HG03280 (cell line): Measurements from ENCODE around the gene RANBP1.

Experiments
- ATAC-seq: cut with Tn5 transposase; IDR thresholded peaks from one replicate; pipeline ENCODE4 v1.9.1; 2021; ENCODE audit warnings: mild to moderate bottlenecking, moderate library complexity; ENCODE audit not compliant: unreplicated experiment

RANBP1 gene

DNA sequence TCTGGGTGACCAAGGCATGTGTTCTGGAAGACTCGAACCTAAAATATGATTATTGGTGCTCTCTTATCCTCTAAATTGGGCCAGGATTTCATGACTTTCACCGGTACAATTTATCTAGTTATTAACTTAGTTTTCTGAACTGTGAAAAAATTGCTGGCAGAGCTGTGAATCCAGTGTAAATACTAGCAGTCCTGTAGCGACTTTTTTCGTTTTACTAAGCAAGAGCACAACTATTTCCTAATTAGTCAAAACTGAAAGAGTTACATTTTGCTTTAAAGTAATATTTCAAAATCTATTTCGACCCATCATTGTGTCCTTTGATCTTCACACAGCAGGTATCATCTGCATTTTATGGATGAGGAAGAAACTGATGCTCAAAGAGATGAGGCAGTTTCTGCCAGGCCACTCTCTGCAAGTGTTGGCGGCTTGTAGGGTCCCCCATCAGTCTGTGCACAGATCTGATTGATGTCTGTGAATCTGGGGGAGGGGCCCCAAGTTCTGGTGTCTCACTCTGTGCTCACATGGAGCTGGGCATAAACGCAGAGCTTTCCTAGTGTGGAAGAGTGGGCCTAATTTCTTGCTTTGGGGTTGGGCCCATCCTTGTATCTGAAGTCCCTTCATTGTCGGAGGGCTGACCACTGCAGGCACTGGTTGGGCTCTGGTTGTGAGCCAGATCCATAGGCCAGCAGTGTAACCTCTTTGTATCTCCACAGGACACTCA is 2.6 kb downstream of the RANBP1 start:
- no peak for ATAC-seq

DNA sequence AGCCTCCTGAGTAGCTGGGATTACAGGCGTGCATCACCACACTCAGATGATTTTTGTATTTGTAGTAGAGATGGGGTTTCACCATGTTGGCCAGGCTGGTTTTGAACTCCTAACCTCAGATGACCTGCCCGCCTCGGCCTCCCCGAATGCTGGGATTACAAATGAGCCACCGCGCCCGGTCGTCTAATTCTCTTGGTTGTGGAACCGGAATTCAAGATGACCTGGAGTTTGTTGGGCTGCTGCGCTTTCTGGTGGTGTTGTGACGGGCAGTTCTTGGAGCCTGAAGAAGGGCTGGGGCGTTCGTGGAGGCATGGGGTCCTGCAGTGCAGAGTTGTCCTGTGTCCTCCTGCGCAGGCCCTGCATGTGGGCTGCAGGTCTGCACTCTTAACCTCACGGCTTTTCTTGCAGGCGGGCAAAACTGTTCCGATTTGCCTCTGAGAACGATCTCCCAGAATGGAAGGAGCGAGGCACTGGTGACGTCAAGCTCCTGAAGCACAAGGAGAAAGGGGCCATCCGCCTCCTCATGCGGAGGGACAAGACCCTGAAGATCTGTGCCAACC is 6.0 kb downstream of the RANBP1 start:
- no peak for ATAC-seq

DNA sequence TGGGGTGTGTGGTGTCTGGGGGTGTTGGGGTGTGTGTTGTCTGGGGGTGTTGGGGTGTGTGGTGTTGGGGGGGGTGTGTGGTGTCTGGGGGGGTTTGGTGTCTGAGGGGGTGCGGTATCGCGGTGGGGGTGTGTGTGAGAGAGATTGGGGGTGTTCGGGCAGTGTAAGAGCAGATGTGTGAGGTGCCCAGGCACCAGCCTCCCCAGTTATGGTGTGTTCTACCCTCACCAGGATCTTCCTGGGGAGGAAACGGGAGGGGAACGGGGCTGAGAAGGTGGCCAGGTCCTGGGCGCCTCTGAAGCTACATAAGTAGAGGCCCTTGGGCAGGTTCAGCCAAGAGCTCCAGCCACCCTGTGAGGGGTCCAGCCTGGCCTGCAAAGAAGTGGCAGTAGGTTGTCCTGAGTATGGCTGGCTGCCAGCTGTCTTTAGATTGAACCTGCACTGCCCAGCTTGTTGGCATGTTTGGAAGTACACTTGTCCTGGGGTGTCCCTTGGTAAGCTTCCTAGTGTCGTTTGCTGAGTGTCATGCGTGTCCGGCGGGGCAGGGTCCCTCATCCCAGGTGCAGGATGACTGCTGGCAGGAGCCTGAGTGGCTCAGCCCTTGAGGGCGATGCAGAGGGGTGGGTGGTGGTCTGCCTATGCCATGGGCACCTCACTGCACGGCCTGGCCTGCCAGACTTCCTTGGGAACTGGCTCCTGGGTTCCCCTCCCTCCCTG is 7.6 kb downstream of the RANBP1 start:
- no peak for ATAC-seq

DNA sequence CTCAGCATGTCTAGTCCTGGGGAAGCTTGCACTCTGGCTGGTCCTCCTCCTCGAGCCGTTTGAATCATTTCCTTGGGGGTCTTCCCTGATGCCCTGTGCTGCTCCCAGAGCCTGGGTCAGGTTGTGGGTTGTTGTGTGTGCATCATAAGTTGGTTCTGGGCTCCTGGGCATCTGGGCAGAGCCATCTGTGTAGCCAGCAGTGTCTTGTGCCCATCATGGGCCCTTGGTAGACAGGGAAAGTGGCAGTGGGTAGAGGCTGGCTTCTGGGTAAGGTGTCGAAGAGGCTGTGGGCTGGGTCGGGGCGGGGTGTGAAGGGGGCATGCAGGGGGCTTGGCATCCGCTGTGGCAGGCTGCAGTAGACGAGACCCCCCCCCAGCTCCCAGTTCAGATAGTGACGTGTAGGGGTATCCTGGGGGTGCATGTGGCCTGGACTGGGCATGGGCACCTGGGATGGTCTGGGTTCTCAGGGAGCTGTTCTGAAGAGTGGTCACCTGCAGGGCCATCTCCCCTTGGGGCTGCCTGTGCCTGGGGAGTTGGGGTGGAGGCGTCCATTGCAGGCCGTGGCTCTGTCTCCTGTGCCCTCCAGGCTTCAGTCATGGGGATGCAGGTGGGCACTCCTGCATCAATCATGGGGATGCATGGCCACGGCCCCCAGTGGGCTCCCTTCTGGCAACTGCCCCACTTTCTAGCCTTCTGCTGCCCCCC is 8.3 kb downstream of the RANBP1 start:
- ATAC-seq = no peak

DNA sequence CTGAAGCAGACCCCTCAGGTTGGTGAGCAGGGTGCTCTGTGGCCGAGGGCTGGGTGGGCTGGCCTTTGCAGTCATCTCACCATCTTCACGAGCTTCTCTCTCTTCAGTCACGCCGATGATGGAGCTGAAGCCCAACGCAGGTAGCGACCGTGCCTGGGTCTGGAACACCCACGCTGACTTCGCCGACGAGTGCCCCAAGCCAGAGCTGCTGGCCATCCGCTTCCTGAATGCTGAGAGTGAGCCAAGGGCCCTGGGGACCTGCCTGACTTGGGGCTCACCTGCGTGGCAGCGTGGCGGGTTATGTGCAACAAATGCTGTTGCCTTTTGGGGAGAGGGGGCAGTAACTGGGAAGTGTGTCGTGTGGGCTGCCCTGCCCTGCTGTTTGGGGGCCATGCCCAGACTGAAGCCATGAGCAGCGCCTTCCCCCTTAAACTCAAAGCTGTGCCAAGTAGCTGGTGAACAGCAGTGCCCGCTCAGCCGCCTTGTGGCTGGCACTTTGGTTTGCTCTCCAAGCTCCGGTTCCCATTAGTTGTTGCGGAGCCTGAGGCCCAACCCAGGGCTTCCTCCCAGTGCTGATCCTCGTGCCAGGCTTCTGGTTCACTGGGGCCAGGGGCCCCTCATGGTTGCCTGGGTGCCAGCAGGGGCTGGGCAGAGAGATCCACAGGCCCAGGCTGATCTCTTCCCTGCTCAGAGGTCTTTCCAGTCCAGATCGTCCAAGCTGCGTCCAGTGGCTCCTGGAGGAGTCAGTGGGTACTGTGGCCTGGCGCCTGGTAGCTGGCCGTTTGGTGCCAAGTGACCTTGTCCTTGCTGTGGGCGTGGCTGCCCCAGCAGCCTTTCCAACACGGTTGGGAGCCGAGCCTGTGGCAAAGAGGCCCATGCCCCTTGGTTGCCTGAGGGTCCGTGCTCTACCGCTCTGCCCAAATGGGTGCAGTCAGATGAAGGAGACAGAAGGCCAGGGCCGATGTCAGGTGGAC is 9.6 kb downstream of the RANBP1 start:
- ATAC-seq = no peak

DNA sequence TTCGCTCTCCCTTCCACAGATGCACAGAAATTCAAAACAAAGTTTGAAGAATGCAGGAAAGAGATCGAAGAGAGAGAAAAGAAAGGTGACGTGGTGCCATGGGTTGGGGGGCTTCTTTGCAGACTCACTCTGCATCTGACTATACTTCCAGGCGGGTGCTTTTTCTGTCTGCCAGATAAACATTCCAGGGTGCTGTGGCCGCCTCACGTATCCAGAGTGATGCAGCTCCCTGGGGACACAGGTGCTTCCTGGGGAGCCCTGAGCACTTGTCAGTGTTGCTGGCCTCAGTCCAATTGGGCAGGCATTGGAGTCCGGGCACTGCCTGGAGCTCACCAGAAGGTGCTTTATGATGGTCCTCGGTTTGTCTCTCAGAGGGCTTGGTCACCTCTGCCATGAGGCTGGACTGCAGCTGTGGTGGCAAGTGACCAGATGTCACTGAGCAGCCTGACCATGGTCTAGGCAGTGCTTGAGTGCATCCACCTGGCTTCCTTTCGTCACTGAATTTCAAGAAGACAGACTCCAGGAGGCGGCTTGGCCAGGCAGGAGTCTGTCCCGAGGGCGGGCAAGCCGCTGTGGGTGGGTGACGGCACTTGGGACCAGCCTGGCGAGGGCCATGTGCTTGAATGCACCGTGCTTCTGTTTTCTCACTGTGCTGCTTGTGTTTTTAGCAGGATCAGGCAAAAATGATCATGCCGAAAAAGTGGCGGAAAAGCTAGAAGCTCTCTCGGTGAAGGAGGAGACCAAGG is 10.6 kb downstream of the RANBP1 start:
- ATAC-seq = no peak

DNA sequence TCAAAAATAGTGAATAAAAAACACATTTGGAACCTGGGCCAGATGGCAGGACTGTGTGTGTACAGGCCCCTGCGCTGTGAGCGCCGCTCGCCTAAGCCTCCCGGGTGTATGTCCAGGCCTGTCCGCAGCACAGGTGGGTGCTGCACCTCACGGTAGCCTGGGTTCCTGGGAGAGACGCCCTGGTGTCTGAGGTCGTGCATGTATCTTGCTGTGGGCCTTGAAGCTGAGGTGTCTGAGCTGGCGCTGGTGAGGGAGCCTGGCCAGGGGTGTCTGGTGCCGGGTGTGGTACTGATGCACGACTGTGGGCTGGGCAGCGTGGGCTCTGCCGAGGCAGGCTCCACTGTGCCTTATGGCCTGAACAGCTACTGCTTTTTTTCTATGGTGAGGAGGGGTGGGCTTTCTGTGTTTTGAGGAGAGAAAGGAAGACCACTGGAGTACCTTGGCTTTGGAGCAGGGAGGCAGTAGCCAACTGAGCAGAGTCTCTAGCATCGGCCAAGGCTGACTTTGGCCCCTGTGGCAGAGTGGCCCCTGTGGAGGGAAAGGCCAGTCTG is 11.5 kb downstream of the RANBP1 start:
- no peak for ATAC-seq

DNA sequence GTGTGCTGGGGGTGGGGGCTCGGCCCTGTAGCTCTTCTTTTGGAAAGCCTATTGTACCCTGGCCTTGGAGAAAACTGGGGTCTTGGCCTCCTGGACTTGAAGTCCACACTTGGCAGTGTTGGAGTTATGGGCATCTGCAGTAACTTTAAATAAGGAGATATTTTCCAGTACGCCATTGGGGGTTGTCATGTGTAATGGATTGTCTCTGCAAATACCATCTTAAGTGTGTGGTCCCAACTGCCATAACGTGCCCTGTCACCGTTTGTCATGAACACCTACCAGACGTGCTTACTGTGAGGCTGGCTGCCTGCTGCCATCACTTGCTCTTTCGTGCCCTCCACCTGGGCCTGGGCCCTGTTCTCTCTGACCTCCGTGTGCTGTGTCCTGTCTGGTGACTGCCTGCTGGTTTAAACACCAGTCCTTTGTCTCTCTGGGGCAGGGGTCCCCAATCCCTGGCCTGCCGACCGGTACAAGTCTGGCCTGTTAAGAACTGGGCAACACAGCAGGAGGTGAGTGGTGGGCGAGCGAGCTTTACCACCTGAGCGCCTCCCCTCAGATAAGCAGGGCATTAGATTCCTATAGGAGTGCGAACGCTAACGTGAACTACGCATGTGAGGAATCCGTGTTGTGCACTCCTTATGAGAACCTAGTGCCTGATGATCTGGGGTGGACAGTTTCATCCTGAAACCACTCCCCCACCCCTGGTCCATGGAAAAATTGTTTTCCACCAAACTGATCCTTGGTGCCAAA is 12.1 kb downstream of the RANBP1 start:
- ATAC-seq = no peak

DNA sequence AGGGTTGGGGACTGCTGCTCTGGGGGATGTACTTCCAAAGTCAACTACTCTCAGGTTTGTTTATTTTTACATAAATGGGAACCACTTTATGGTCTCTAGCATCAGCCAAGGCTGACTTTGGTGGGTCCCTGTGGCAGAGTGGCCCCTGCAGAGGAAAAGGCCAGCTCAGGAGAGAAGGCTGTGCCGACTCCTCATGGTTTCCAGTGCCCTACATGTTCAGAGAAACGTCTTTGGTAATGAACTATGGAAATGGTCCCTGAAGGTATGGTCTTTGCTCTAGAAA is 12.7 kb downstream of the RANBP1 start:
- ATAC-seq = no peak

DNA sequence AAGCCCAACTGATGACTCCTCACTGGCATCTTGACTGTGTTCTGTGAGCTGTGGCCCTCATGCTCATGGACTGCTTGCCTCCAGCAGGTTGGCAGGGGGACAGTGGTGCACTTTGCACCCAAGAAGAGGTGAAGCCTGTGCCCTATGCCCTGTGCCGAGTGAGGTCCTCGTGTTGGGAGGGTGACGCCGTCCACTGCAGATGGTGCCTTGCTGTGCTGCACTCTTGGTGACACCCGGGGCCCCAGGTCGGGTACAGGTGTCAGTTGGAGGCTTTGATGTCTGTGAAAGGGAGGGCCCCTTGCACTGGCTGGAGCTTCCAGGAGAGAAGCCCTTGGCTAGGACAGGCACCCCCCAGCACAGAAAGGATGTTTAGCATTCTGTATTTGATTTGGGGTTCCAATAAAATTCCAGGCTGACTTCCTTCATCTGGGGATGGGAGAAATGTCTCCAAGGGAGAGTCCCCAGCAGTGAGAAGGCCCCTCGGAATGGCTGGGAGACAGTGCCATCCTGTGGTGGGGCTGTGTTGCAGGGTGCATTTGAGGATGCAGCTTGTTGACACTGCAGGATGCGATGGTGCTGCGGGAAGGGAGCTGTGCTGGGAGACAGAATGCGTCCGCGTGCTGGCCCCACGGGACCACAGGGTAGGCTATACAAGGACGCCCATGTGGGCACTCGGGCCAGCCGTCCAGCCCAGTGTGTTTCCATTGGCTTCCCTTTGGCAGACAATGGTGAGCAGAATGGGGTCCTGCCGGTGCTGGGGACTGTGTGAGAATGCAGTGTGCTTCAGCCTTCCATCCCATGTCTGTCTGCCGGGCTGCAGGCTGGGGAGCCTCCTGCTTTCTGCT is 13.2 kb downstream of the RANBP1 start:
- ATAC-seq = no peak

DNA sequence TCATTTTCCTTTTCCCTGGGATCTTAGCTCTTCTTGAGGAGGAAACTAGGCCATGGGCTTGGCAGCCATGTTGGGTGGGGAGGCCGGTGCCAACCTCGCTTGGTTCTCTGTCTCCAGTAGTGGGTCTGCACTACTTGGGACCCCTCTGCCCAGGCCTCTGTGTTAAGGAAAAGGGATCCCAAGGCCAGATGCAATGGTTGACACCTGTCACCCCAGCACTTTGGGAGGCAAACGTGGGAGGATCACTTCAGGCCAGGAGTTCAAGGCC is 13.8 kb downstream of the RANBP1 start:
- ATAC-seq = no peak

DNA sequence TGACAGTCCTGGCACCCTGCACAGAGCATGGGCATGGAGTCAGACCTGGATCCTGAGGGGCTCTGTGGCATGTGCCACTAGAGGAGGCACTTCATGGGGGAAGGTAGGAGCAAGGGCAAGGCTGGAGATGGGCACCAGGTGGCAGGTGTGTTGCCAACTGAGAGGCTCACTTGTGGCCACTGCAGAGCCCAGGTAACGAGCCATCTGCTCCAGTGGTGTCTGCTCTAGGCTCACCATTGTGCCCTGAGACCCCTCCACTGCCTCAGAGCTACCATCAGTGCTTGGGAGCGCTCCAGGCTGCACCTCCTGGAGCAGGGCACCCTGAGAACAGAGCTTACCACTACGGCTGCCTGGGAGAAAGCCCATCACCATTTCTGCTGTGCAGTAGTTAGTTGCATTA is 14.4 kb downstream of the RANBP1 start:
- ATAC-seq = no peak

DNA sequence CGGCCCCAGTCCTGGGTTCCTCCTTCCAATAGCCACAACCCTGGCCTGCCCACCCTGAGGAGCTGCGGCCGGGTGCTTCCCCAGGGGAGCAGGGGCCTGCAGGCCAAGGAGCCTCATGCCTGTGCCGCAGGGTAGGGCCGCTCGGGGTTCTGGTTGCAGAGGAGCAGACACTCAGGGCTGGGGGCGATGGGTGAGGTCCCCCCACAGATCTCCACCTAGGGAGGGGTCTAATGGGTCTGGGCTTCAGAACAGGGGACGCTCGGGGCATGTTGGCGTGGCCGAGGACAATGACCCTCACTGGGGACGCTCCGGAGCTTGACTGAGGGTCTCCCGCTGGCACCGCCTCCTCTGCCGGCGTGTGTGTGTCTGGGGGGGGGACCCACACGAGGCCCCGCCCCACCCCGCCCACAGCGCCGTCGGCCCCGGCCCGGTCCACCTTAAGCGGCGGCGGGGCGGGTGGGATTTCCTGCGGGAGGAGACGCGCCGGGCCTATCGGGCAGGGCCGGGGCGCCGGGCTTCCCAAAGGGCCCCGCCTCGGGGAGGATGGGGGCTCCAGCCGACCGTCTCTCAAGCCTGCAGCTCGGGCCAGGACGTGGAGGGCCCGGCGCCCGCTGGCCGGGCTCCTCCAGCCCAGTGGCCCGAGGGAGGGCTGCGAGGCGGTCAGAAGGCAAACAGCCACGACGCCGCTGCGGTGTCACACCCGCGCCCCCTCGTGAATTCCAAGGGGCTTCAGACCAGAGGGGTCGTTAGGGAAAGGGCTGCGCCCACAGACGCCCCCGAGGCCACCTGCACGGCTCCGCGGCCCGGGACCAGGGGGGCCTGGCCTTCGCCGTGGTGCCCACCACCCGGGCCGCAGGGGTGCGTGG is 15.1 kb downstream of the RANBP1 start:
- peak; percentile 47 for ATAC-seq

DNA sequence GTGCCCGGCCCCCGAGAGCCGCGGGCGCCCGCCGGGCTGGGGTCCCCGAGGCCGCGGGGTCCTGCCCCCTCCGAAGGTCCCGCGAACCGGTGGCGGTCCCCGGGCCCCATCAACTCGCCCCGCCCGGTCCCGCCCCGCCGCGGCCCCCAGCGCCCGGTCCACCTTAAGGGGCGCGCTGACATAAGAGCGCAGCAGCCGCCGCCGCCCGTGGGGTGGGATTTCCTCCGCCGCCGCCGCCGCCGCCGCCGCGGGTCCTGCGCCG is 15.6 kb downstream of the RANBP1 start, which contains the start of gene ZDHHC8:
TSS of gene ZDHHC8 (plus strand) at position 208 of the 262 bp plus-strand sequence. CDS start 144 bp downstream, outside the sequence.
- peak; percentile 49 for ATAC-seq

DNA sequence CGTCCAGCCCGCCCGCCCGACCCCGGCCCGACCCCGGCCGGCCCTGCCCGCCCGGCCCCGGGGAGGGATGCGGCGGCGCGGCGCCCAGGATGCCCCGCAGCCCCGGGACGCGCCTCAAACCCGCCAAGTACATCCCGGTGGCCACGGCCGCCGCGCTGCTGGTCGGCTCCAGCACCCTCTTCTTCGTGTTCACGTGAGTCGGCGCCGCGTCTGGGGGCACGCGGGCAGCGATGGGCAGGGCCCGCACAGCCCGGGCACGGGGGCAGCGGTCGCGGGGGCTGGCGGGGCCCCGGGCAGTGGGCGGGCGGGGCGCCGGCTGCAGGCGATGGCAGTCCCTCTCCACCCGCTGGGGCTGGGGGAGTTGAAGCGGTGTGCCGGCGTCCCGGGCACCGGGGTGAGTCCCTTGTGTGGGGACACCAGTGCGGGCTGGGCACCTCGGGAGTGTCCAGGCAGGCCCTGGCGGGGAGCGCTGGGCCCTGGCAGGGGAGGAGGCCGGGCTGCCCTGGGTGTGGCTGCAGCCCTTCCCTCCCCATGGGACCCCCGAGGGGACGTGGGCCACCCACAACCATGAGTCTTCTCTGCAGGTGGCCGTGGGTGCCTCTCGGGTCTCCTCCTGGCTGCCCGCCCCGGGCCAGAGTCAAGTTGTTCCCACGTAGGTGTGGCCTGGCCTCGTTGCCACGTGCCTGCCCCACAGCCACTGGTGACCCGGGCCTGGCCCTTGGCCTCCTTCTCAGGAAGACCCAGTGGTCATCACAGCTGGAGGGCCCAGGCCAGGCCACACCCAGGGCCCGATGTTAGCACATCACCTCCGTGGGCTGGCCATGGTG is 16.2 kb downstream of the RANBP1 start:
- peak; percentile 16 for ATAC-seq

DNA sequence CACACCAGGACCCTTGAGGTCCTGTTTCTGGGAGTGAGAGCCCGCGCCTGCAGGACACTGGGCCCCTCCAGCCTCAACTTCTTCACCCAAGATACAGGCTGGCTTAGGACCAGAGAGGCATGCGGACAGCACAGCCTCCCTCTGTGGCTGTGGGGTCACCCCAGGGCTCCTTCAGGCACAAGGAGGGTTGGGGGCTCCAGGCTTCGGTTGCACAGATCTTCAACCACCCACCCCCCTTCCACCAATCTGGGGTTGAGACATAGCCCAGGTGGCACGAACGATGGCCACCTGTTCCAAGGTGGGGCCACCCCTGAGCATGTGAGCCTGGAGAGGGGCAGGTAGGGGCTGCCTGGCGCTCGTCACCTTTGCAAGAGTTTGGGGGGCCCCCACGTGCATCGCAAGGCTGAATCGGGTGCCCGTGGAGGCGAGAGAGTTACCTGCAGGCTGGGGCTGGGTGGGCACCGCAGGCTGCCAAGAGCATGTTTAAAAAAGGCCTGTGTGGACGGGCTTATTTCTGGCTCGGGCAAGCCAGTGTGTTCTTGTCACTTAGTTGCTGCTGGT is 16.9 kb downstream of the RANBP1 start:
- ATAC-seq = no peak
